A673 (cell line): ENCODE results near the gene IFNAR1.

Experiments used
- EZH2 ChIP-seq: fragments of 200-600 bp; sonication (generic); IDR thresholded peaks from 2 replicates; pipeline ENCODE4 v1.6.1; 2017; ENCODE audit warnings: borderline replicate concordance, low read depth, mild to moderate bottlenecking, mixed read lengths, antibody characterized with exemption, low read length; ENCODE audit not compliant: poor library complexity, severe bottlenecking
- TF ChIP-seq, protein P1 (sequence below): fragments of 300-800, 200-600 bp; sonication (generic); conservative IDR thresholded peaks from 2 replicates; pipeline ENCODE4 v1.5.1; 2017; ENCODE audit warnings: low read depth, mild to moderate bottlenecking, antibody characterized with exemption, low read length, moderate library complexity, mixed read lengths

DNA sequence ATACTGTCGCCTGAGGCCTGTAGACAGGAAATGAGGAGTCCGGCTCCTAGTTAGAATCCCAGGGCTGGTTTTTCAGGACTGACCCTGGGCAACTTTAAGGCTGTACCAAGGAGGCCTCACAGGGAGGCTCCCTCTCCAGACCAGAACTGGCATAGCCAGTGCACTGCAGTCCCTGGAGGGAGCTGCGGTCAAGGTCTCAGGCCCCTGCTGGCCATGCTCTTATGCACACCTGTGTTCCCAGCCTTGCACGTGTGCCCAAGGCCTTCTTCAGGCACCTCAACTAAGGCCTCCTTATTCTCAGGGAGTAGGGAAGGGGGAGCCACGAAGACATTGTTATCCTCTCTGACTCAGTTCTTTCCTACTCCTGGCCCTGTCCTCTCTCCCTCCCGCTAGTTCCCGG, 22.0 kb upstream of the IFNAR1 start:
- TF ChIP-seq, protein P1, sequence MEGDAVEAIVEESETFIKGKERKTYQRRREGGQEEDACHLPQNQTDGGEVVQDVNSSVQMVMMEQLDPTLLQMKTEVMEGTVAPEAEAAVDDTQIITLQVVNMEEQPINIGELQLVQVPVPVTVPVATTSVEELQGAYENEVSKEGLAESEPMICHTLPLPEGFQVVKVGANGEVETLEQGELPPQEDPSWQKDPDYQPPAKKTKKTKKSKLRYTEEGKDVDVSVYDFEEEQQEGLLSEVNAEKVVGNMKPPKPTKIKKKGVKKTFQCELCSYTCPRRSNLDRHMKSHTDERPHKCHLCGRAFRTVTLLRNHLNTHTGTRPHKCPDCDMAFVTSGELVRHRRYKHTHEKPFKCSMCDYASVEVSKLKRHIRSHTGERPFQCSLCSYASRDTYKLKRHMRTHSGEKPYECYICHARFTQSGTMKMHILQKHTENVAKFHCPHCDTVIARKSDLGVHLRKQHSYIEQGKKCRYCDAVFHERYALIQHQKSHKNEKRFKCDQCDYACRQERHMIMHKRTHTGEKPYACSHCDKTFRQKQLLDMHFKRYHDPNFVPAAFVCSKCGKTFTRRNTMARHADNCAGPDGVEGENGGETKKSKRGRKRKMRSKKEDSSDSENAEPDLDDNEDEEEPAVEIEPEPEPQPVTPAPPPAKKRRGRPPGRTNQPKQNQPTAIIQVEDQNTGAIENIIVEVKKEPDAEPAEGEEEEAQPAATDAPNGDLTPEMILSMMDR: no peak
- no peak for TF ChIP-seq EZH2
